ENCODE data around the gene UPF2.

Gene UPF2

GRCh38 chr10:11918384-11918783 lies 124.2 kb downstream of the UPF2 start:
- Histone ChIP-seq H3K4me3 (no peak overlapping the region), H3K36me3 (ENCODE audit: insufficient read depth, low read length) (peaks cover 4% of the 10 kb centered on the region; the same call in 1 of the 2 replicates), H3K9me3 (ENCODE audit: low read depth, low read length) (no peaks in the 10 kb centered on the region), H3K27ac (no peak overlapping the region), H3K9ac (ENCODE audit: insufficient read length) (no peak overlapping the region)
- no peak for DNase-seq (ENCODE audit: low read depth, low spot score)
- TF ChIP-seq POLR2AphosphoS5 (IDR thresholded peaks at IDR 0.05; ENCODE audit: borderline replicate concordance, low read depth, low read length) (no peak), EZH2 (IDR thresholded peaks at IDR 0.05) (no peak), FOXP2 (optimal IDR thresholded peaks at IDR 0.05; ENCODE audit: control extremely low read depth, extremely low read length, insufficient read depth) (no peak)

GRCh38 chr10:11913079-11913641 lies 129.4 kb downstream of the UPF2 start:
- H3K9me3 ChIP-seq (ENCODE audit: low read depth, low read length): no peaks in the 10 kb centered on the region
- no peak overlapping the region for H3K9ac ChIP-seq (ENCODE audit: insufficient read length)
- H3K27ac ChIP-seq: no peak overlapping the region
- TF ChIP-seq EZH2 (IDR thresholded peaks at IDR 0.05): no peak
- TF ChIP-seq POLR2AphosphoS5 (IDR thresholded peaks at IDR 0.05; ENCODE audit: borderline replicate concordance, low read depth, low read length): no peak
- TF ChIP-seq FOXP2 (optimal IDR thresholded peaks at IDR 0.05; ENCODE audit: control extremely low read depth, extremely low read length, insufficient read depth): no peak
- no peaks in the 10 kb centered on the region for H3K36me3 ChIP-seq (ENCODE audit: insufficient read depth, low read length)
- H3K4me3 ChIP-seq: no peak overlapping the region
- DNase-seq (ENCODE audit: low read depth, low spot score): no peak

- no peak for DNase-seq (ENCODE audit: low read depth, low spot score)
Measured at GRCh38 chr10:11910102-11910501, 132.5 kb downstream of the UPF2 start.

GRCh38 chr10:11909618-11910017 lies 133.0 kb downstream of the UPF2 start:
- DNase-seq (ENCODE audit: low read depth, low spot score): no peak
- no peak for TF ChIP-seq FOXP2 (optimal IDR thresholded peaks at IDR 0.05; ENCODE audit: control extremely low read depth, extremely low read length, insufficient read depth)
- no peak for TF ChIP-seq POLR2AphosphoS5 (IDR thresholded peaks at IDR 0.05; ENCODE audit: borderline replicate concordance, low read depth, low read length)
- TF ChIP-seq EZH2 (IDR thresholded peaks at IDR 0.05): no peak
- no peaks in the 10 kb centered on the region for H3K36me3 ChIP-seq (ENCODE audit: insufficient read depth, low read length)
- no peaks in the 10 kb centered on the region for H3K9me3 ChIP-seq (ENCODE audit: low read depth, low read length)
- H3K9ac ChIP-seq (ENCODE audit: insufficient read length): no peak overlapping the region
- no peak overlapping the region for H3K4me3 ChIP-seq
- H3K27ac ChIP-seq: no peak overlapping the region

More at GRCh38 chr10:11910102-11910501, 132.5 kb downstream of the UPF2 start:
- Histone ChIP-seq H3K9ac (ENCODE audit: insufficient read length) (no peak overlapping the region), H3K36me3 (ENCODE audit: insufficient read depth, low read length) (no peaks in the 10 kb centered on the region), H3K9me3 (ENCODE audit: low read depth, low read length) (no peaks in the 10 kb centered on the region), H3K4me3 (no peak overlapping the region), H3K27ac (no peak overlapping the region)
- TF ChIP-seq EZH2 (IDR thresholded peaks at IDR 0.05) (no peak), POLR2AphosphoS5 (IDR thresholded peaks at IDR 0.05; ENCODE audit: borderline replicate concordance, low read depth, low read length) (no peak), FOXP2 (optimal IDR thresholded peaks at IDR 0.05; ENCODE audit: control extremely low read depth, extremely low read length, insufficient read depth) (no peak)

- Histone ChIP-seq H3K9ac (ENCODE audit: insufficient read length) (no peak overlapping the region), H3K4me3 (no peak overlapping the region), H3K9me3 (ENCODE audit: low read depth, low read length) (no peaks in the 10 kb centered on the region), H3K27ac (no peak overlapping the region), H3K36me3 (ENCODE audit: insufficient read depth, low read length) (no peaks in the 10 kb centered on the region)
- no peak for DNase-seq (ENCODE audit: low read depth, low spot score)
- no peak for TF ChIP-seq POLR2AphosphoS5 (IDR thresholded peaks at IDR 0.05; ENCODE audit: borderline replicate concordance, low read depth, low read length)
- no peak for TF ChIP-seq FOXP2 (optimal IDR thresholded peaks at IDR 0.05; ENCODE audit: control extremely low read depth, extremely low read length, insufficient read depth)
- no peak for TF ChIP-seq EZH2 (IDR thresholded peaks at IDR 0.05)
Measured at GRCh38 chr10:11908991-11909390, 133.6 kb downstream of the UPF2 start.

- no peak overlapping the region for H3K27ac ChIP-seq
- no peaks in the 10 kb centered on the region for H3K9me3 ChIP-seq (ENCODE audit: low read depth, low read length)
- H3K4me3 ChIP-seq: no peak overlapping the region
- DNase-seq (ENCODE audit: low read depth, low spot score): no peak
- H3K9ac ChIP-seq (ENCODE audit: insufficient read length): no peak overlapping the region
- TF ChIP-seq EZH2 (IDR thresholded peaks at IDR 0.05): no peak
- no peaks in the 10 kb centered on the region for H3K36me3 ChIP-seq (ENCODE audit: insufficient read depth, low read length)
Measured at GRCh38 chr10:11908536-11908935, 134.1 kb downstream of the UPF2 start.

GRCh38 chr10:11907914-11908313 lies 134.7 kb downstream of the UPF2 start:
- Histone ChIP-seq H3K36me3 (ENCODE audit: insufficient read depth, low read length) (no peaks in the 10 kb centered on the region), H3K4me3 (no peak overlapping the region), H3K27ac (no peak overlapping the region), H3K9ac (ENCODE audit: insufficient read length) (no peak overlapping the region), H3K9me3 (ENCODE audit: low read depth, low read length) (no peaks in the 10 kb centered on the region)
- no peak for DNase-seq (ENCODE audit: low read depth, low spot score)
- TF ChIP-seq EZH2 (IDR thresholded peaks at IDR 0.05) (no peak), POLR2AphosphoS5 (IDR thresholded peaks at IDR 0.05; ENCODE audit: borderline replicate concordance, low read depth, low read length) (no peak), FOXP2 (optimal IDR thresholded peaks at IDR 0.05; ENCODE audit: control extremely low read depth, extremely low read length, insufficient read depth) (no peak)

GRCh38 chr10:11906714-11907113 lies 135.9 kb downstream of the UPF2 start:
- no peak for TF ChIP-seq EZH2 (IDR thresholded peaks at IDR 0.05)
- no peak for TF ChIP-seq POLR2AphosphoS5 (IDR thresholded peaks at IDR 0.05; ENCODE audit: borderline replicate concordance, low read depth, low read length)
- no peak for TF ChIP-seq FOXP2 (optimal IDR thresholded peaks at IDR 0.05; ENCODE audit: control extremely low read depth, extremely low read length, insufficient read depth)
- no peak for DNase-seq (ENCODE audit: low read depth, low spot score)
- no peaks in the 10 kb centered on the region for H3K9me3 ChIP-seq (ENCODE audit: low read depth, low read length)
- H3K36me3 ChIP-seq (ENCODE audit: insufficient read depth, low read length): no peaks in the 10 kb centered on the region
- H3K4me3 ChIP-seq: no peak overlapping the region
- H3K9ac ChIP-seq (ENCODE audit: insufficient read length): no peak overlapping the region
- H3K27ac ChIP-seq: no peak overlapping the region

- no peak for TF ChIP-seq POLR2AphosphoS5 (IDR thresholded peaks at IDR 0.05; ENCODE audit: borderline replicate concordance, low read depth, low read length)
- no peak overlapping the region for H3K9ac ChIP-seq (ENCODE audit: insufficient read length)
- no peak overlapping the region for H3K4me3 ChIP-seq
- H3K9me3 ChIP-seq (ENCODE audit: low read depth, low read length): no peaks in the 10 kb centered on the region
- H3K27ac ChIP-seq: no peak overlapping the region
- H3K36me3 ChIP-seq (ENCODE audit: insufficient read depth, low read length): no peaks in the 10 kb centered on the region
- no peak for DNase-seq (ENCODE audit: low read depth, low spot score)
Measured at GRCh38 chr10:11902646-11903045, 140.0 kb downstream of the UPF2 start.

Measured in SK-N-MC (cell line).